ENCODE data around the gene ESYT1. TPM values are rescaled to one million over a fixed set of nuclear protein-coding genes. Genes with fewer than 3 reads are reported as not detected.

The ESYT1 gene
- total RNA-seq, 1 donor from 2014 or later, result 464 TPM

GRCh38 chr12:56103823-56104108 lies 24.3 kb upstream of the ESYT1 start:
- no peak for DNase-seq (ENCODE audit: low read depth)
- TF ChIP-seq CTCF (conservative IDR thresholded peaks at IDR 0.05; ENCODE audit: low read depth, low read length), result no peak

GRCh38 chr12:56104109-56104814 lies 23.8 kb upstream of the ESYT1 start, which contains the start of gene PA2G4:
Gene PA2G4 (plus strand): TSS chr12:56104559. CDS start chr12:56104738, 179 bp downstream.
- no peak for TF ChIP-seq CTCF (conservative IDR thresholded peaks at IDR 0.05; ENCODE audit: low read depth, low read length)
- peak within 1 kb of the TSS; percentile 86 for H3K4me3 ChIP-seq (ENCODE audit: low read depth, low read length)

More at GRCh38 chr12:56103823-56104108, 24.3 kb upstream of the ESYT1 start:
- peak overlapping the region; percentile 86 for H3K4me3 ChIP-seq (ENCODE audit: low read depth, low read length)

GRCh38 chr12:56104815-56105608 lies 23.1 kb upstream of the ESYT1 start:
- H3K4me3 ChIP-seq (ENCODE audit: low read depth, low read length), result peak overlapping the region; percentile 86
- TF ChIP-seq CTCF (conservative IDR thresholded peaks at IDR 0.05; ENCODE audit: low read depth, low read length), result no peak
- no peak for DNase-seq (ENCODE audit: low read depth)

More at GRCh38 chr12:56104109-56104814, 23.8 kb upstream of the ESYT1 start, which contains the start of gene PA2G4:
- peak; percentile 87 for DNase-seq (ENCODE audit: low read depth)

GRCh38 chr12:56105609-56105902 lies 22.5 kb upstream of the ESYT1 start:
- no peak for TF ChIP-seq CTCF (conservative IDR thresholded peaks at IDR 0.05; ENCODE audit: low read depth, low read length)
- DNase-seq (ENCODE audit: low read depth), result no peak
- H3K4me3 ChIP-seq (ENCODE audit: low read depth, low read length), result peak overlapping the region; percentile 86

- TF ChIP-seq CTCF (conservative IDR thresholded peaks at IDR 0.05; ENCODE audit: low read depth, low read length), result no peak
- H3K4me3 ChIP-seq (ENCODE audit: low read depth, low read length), result no peak overlapping the region
- DNase-seq (ENCODE audit: low read depth), result no peak
Measured at GRCh38 chr12:56107242-56107641, 20.8 kb upstream of the ESYT1 start.

- no peak for DNase-seq (ENCODE audit: low read depth)
- H3K4me3 ChIP-seq (ENCODE audit: low read depth, low read length), result no peak overlapping the region
- TF ChIP-seq CTCF (conservative IDR thresholded peaks at IDR 0.05; ENCODE audit: low read depth, low read length), result no peak
Measured at GRCh38 chr12:56110571-56110970, 17.5 kb upstream of the ESYT1 start.

Measured in epithelial cell of proximal tubule (primary cell).